Measurements from ENCODE around the gene TMEM151A.

TMEM151A gene

DNA sequence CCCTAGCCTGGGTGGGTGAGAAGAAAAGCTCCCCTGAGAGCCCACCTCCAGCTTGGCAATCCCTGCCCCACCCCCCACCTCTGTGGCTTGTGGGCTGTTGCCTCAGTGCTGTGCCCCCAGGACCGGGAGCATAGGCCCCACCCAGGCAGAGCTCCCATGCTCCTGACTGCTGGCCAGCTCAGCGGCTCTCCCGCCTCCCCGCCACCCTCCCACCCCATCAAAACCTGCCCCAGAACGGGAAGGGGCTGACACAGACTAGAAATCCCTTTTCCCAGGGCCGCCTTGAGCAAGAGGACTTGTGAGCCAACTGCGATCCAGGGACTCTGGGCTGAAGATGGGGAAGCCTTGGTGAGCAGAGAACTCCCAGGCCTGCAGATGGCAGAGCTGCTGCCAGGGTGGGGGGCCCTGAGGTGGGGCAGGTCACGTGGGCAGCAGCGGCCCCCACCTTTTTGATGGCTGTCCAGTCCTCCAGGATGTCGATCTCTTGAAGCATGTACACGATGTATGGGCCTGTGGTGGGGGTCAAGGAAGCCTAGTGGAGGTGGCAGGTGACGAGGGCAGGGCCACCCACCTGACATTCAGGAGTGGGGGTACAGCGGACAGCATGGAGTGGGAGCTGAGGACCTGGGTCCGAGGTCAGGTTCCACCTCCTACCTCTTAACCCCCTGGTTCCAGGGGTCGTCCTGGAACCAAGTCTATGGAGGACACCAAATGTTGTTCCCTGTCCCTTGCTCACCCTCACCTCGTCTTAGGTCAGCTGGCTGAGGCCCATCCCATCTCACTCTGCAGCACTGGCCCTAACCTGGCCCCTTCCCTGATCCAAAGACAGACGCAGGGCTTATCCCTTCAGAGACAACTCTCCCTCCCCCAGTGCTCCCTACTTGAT, 46.8 kb downstream of the TMEM151A start:
- no peak for DNase-seq

DNA sequence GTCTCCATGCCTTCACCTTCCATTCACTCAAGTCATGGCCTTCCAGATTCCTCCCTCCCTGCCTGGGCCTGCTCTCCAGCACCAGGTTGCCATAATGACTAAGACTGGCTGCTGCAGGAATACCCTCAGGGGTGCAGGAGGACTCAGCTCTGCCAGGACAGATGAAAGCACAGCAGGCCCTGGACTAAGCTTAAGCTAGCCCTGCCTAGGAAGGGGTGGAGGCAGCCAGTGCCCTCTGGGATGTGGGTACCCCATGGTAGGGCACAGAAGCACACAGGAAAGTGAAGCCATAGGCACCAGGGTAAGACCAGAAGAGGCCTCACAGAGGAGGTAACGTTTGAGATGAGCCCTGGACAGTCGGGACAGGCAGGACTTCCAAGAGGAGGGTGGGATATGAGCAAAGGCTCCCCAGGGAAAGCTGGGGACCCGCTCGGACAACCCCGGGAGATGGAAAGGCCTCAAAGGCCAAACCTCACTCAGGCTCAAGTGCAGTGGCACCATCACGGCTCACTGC, 47.5 kb downstream of the TMEM151A start:
- no peak for DNase-seq

DNA sequence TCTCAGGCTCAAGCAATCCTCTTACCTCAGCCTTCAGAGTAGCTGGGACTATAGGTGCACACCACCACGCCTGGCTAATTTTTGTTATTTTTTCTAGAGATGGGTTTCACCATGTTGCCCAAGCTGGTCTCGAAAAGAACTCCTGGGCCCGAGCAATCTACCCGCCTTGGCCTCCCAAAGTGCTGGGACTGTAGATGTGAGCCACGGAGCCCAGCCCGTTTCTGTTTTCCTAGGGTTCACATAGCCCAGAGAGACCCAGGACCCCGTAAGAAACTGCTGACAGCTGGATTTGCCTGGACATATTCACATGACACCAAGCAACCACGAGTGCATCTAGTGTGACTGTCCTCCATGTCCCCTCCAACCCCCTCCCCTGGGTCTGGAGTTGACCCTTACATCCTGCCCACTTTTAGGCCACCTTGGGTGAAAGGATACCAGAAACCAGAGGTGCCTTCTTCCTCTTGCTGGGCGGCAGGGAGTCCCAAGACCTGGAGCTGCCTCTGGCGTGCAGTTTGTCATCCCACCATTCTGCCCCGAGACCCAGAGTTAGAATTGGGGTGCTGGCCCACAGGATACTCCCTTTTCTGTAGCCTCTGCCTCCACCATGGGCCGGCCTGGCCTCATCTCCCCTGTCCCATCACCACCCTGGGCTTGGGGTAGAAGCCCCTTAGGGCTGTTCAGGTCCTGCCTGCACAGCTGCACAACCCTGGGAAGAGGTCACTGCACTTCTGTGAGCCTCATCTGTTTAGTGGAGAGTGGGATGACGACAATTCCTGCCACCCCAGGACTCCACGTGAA, 48.2 kb downstream of the TMEM151A start:
- no peak for DNase-seq

DNA sequence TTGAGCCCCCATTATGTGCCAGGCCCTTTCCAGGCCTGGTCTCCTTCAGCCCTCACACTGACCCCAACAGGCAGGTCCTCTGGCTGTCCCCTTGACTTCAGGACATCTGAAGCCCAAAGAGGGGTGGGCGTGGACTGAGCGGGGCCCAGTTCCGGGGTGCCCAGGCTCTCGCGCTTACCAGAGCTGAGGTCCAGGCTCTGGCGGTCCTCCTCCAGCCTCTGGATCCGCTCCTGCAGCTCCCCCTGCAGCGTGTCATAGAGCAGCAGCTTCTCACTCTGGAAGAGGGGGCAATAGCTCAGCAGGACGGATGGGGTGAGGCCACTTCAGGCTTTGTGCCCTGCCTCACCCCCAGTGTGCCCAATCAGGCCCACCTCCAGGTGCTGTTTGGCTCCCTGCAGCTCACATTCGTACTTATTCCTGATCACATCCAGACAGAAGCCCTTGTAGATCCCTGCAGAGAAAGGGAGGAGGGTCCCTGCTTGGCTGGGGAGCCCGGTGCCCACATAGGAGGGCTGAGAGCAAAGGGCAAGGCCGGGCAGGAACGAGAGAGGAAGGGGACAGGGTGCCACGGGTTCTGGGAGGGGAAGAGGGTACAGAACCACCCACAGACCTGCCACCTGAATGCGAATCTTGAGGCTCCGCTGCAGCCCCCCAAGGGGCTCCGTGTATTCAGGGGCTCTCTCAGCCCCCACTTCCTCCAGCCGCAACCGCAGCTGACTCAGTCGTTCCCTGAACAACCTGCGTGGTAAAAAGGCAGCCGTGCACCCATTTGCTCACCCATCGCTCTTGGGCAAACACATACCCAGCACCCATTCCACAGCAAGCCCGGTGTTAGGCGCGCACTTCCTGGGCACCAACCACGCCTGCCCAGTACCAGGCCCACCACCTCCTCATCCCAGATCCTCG, 49.2 kb downstream of the TMEM151A start:
- no peak for DNase-seq

DNA sequence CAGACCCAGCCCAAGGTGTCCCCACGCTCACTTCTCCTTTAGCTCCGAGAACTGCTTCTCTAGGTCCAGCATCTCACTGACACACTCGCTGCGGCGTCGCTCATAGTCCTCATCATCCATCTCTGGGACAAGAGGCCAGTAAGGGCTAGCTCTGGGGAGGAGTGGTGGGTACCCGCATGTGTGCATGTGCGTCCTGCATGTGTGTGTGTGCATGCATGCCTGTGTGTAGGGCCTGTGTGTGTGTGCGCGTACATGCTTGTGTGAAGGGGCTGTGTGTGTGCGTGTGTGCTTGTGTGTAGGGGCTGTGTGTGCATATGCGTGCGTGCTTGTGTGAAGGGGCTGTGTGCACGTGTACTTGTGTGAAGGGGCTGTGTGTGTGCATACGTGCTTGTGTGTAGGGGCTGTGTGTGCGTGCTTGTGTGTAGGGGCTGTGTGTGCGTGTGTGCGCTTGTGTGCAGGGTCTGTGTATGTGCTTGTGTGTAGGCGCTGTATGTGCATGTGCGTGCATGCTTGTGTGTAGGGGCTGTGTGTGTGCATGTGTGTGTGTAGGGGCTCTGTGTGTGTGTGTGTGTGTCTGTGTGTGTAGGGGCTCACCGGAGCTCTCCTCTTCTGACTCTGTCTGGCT, 49.9 kb downstream of the TMEM151A start:
- no peak for DNase-seq

DNA sequence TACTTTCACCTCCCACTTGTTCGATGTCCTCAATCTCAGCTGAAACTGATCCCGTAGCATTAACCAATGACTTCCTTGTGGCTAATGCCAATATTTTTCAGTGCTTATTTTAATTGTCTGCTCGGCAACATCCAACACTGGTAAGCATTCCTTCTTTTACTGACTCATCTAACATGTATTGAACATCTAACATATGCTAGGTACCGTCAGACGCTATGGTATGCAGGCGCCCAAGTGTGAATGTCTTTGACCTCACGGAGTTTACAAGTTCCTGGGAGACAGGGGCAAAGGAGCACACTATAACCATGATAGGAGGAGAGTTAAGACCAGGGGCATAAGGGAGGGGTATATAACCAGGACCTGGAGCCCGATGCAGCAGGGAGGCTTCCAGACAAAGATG, 51.5 kb downstream of the TMEM151A start:
- peak; percentile 88 for DNase-seq

DNA sequence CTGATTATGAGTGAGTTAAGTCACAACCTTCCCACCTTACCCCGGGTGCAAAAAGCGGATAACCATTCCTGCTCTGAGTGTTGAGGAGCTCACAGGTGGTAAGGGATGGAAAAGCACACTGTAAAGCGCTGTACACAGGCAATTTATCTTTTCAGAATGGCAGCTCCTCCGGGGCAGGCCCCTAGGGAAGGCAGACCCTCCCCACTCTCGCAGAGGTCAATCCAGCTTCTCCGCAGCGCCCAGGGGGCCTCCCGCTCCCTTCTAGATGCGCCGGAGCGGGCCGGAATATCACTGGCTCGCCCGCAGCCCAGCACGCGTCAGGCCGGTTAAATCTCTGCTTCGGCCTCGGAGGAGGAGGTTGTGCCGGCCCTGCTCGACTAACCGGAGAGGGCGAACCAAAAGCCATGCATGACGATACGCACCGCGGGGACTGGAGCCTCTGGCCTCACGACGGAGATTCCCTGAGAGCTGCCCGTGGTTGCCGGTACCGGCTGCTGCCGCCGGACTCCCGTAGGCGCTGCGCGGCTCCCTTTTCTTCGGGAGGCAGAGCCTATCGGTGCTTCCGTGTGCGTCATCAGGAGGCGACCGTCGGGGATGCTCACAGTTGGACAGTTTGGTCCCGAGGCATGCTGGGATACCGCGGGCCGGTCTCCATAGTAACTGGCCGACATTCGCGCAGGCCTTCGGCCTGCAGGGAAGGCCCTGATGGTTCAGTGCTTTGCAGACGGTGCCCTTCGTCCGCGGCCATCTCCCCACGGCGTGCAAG, 53.0 kb downstream of the TMEM151A start, which contains the start of gene BRMS1:
TSS of gene BRMS1 (minus strand) at position 555 of the 766 bp plus-strand sequence. CDS start 2,870 bp downstream, outside the sequence.
- DNase-seq: peak; percentile 95

DNA sequence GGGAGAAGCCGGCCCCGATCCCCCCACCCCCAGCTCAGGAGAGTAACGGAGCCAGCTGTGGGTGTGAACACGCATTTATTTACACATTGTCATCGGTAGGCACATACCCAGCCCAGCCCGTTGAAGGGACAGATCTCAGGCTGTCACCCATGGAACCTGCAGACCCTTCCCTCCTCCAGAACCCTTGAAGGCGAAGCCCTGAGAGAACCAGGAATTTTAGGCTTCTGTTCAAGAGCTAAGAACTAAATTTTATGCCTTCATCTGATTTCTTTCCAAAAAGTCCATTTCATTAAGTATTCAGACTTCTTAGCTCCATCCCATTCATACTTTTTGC, 53.6 kb downstream of the TMEM151A start:
- no peak for DNase-seq
